Tibial nerve (tissue), 4 donors: Measurements from ENCODE around the gene TMEM61. TPM values are rescaled to one million over a fixed set of nuclear protein-coding genes. Genes with fewer than 3 reads are reported as not detected.

ENCODE experiments used
- DNase-seq, 2 donors: peaks; one replicate each; pipeline ENCODE4 v3.0.0-alpha.2; 2019; ENCODE audit warnings: low spot score in 2 of 2
- H3K27ac ChIP-seq, 4 donors: fragments of 200-600 bp; sonication (generic) in 3 of 4; one replicate each; pipeline ENCODE4 v1.5.1; 2017 to 2019; ENCODE audit warnings: mild to moderate bottlenecking in 1 of 4
- H3K27me3 ChIP-seq, 2 donors: fragments of 200-600 bp; sonication (generic) in 1 of 2; one replicate each; pipeline versions ENCODE4 v1.5.1 to v1.6.0; 2017 to 2019
- H3K36me3 ChIP-seq, 3 donors: fragments of 200-600 bp; sonication (generic); one replicate each; pipeline ENCODE4 v1.5.1; 2018 to 2019
- H3K4me1 ChIP-seq, 4 donors: fragments of 200-600 bp; sonication (generic) in 3 of 4; one replicate each; pipeline ENCODE4 v1.5.1; 2017 to 2019
- H3K4me3 ChIP-seq, 4 donors: fragments of 200-600 bp; sonication (generic) in 3 of 4; one replicate each; pipeline ENCODE4 v1.5.1; 2017 to 2019; ENCODE audit warnings: mild to moderate bottlenecking in 1 of 4, moderate library complexity in 1 of 4
- H3K9me3 ChIP-seq, 4 donors: fragments of 200-600 bp; sonication (generic) in 3 of 4; one replicate each; pipeline ENCODE4 v1.5.1; 2017 to 2019
- CTCF ChIP-seq, 5 experiments: fragments of 200-600 bp in 3 of 5; fragments of 450-650 bp in 2 of 5; sonication (generic) in 3 of 5; IDR thresholded peaks; one replicate each; pipeline ENCODE4 v1.5.1; 2016 to 2019; ENCODE audit warnings: antibody characterized with exemption in 5 of 5, mild to moderate bottlenecking in 3 of 5, moderate library complexity in 2 of 5
- EP300 ChIP-seq, 2 donors: sonication (generic); formaldehyde crosslinking; IDR thresholded peaks; one replicate each; pipeline ENCODE4 v1.6.1; 2017; ENCODE audit warnings: antibody characterized with exemption in 2 of 2, mild to moderate bottlenecking in 1 of 2
- POLR2A ChIP-seq, 2 donors: fragments of 450-650 bp; IDR thresholded peaks; one replicate each; pipeline ENCODE4 v1.6.1; 2017; ENCODE audit warnings: antibody characterized with exemption in 2 of 2, mild to moderate bottlenecking in 2 of 2, moderate library complexity in 2 of 2
- WGBS, 2 donors: methylation state at CpG; one replicate each; pipeline ENCODE4 v1.1.5; 2018; 5-methylcytosine and 5-hydroxymethylcytosine counted together
- total RNA-seq, 4 donors: library from RNA; depleted of rRNA; stranded (reverse); fragments of >200 nt; gene quantifications; one replicate each; pipeline ENCODE4 v1.1.0, GENCODE V29; 2016

Gene TMEM61
- total RNA-seq, 4 donors from 2014 or later, result 0.84 TPM; not detected in 3

- no peak for TF ChIP-seq POLR2A (IDR thresholded peaks at IDR 0.05)
- no peak for TF ChIP-seq CTCF (IDR thresholded peaks at IDR 0.05)
- DNase-seq, result no peak
- H3K36me3 ChIP-seq, result no peaks in the 10 kb centered on the region
- H3K9me3 ChIP-seq, result no peaks in the 10 kb centered on the region
- no peak overlapping the region for H3K4me3 ChIP-seq
- peaks cover 0 to under 1% (median 0%) of the 10 kb centered on the region in 4 donors for H3K4me1 ChIP-seq
- no peaks in the 10 kb centered on the region for H3K27me3 ChIP-seq
- H3K27ac ChIP-seq, result no peak overlapping the region
These were observed 40.4 kb upstream of the TMEM61 start for GRCh38 chr1:54940042-54940441.

- Histone ChIP-seq H3K27me3 (no peaks in the 10 kb centered on the region), H3K9me3 (no peaks in the 10 kb centered on the region), H3K27ac (no peak overlapping the region), H3K4me1 (peaks cover 0 to 6% (median 0%) of the 10 kb centered on the region in 4 donors), H3K4me3 (no peak overlapping the region), H3K36me3 (no peaks in the 10 kb centered on the region)
- DNase-seq, result no peak
- no peak for TF ChIP-seq CTCF (IDR thresholded peaks at IDR 0.05)
- no peak for TF ChIP-seq POLR2A (IDR thresholded peaks at IDR 0.05)
- TF ChIP-seq EP300 (IDR thresholded peaks at IDR 0.05), result no peak
- WGBS, 2 donors, result 91 to 96% methylated on average over 4 of the region's 4 CpGs
These were observed 37.5 kb upstream of the TMEM61 start for GRCh38 chr1:54942976-54943375.

GRCh38 chr1:54944610-54945392 lies 35.6 kb upstream of the TMEM61 start:
- TF ChIP-seq POLR2A (IDR thresholded peaks at IDR 0.05), result no peak
- no peak for TF ChIP-seq EP300 (IDR thresholded peaks at IDR 0.05)
- peak; percentile 68 to 81 (median 69) for TF ChIP-seq CTCF (IDR thresholded peaks at IDR 0.05)
- no peaks in the 10 kb centered on the region for H3K36me3 ChIP-seq
- H3K27ac ChIP-seq, result no peak overlapping the region
- no peaks in the 10 kb centered on the region for H3K27me3 ChIP-seq
- H3K4me3 ChIP-seq, result no peak overlapping the region
- peaks cover 0 to 7% (median 0%) of the 10 kb centered on the region in 4 donors for H3K4me1 ChIP-seq
- WGBS, 2 donors, result 38 to 49% methylated on average over 9 of the region's 9 CpGs
- DNase-seq, result peak; percentile 35 to 68
- H3K9me3 ChIP-seq, result no peaks in the 10 kb centered on the region

GRCh38 chr1:54945393-54945936 lies 35.0 kb upstream of the TMEM61 start:
- no peak for TF ChIP-seq EP300 (IDR thresholded peaks at IDR 0.05)
- peaks cover 0 to 14% (median 5%) of the 10 kb centered on the region in 4 donors for H3K4me1 ChIP-seq
- no peak overlapping the region for H3K27ac ChIP-seq
- 71% methylated on average over 6 of the region's 6 CpGs for WGBS, 2 donors
- no peaks in the 10 kb centered on the region for H3K27me3 ChIP-seq
- no peaks in the 10 kb centered on the region for H3K9me3 ChIP-seq
- no peaks in the 10 kb centered on the region for H3K36me3 ChIP-seq
- no peak overlapping the region for H3K4me3 ChIP-seq
- DNase-seq, result no peak

GRCh38 chr1:54947540-54947939 lies 32.9 kb upstream of the TMEM61 start:
- no peak for DNase-seq
- no peak overlapping the region for H3K27ac ChIP-seq
- H3K27me3 ChIP-seq, result no peaks in the 10 kb centered on the region
- H3K36me3 ChIP-seq, result no peaks in the 10 kb centered on the region
- TF ChIP-seq CTCF (IDR thresholded peaks at IDR 0.05), result no peak
- no peak for TF ChIP-seq POLR2A (IDR thresholded peaks at IDR 0.05)
- TF ChIP-seq EP300 (IDR thresholded peaks at IDR 0.05), result no peak
- no peak overlapping the region for H3K4me3 ChIP-seq
- H3K4me1 ChIP-seq, result peaks cover 0 to 23% (median 7%) of the 10 kb centered on the region in 4 donors
- WGBS, 2 donors, result 82 to 83% methylated on average over 5 of the region's 5 CpGs
- H3K9me3 ChIP-seq, result no peaks in the 10 kb centered on the region
